Measurements from ENCODE around the gene ST3GAL5. TPM values are rescaled to one million over a fixed set of nuclear protein-coding genes. Genes with fewer than 3 reads are reported as not detected.

The ST3GAL5 gene
- total RNA-seq, 1 experiment from 2014 or later: 3.8 TPM

- intact Hi-C loops (cut with micrococcal nuclease; ENCODE audit: unreplicated experiment): no loop called here
- Mint-ChIP-seq H3K36me3 (ENCODE audit: insufficient read depth, unreplicated experiment) (no peaks in the 10 kb centered on the region), H3K27me3 (ENCODE audit: unreplicated experiment) (peaks cover 42% of the 10 kb centered on the region), H3K4me1 (ENCODE audit: low read depth, unreplicated experiment) (peaks cover 15% of the 10 kb centered on the region), H3K9me3 (ENCODE audit: low read depth, unreplicated experiment) (no peaks in the 10 kb centered on the region), H3K27ac (ENCODE audit: unreplicated experiment) (no peak overlapping the region), H3K4me3 (ENCODE audit: low read depth, unreplicated experiment) (no peak overlapping the region)
- no TSS peak for BruUV-seq (replicated peaks)
- no peak for TF ChIP-seq CTCF (IDR thresholded peaks at IDR 0.05; ENCODE audit: unreplicated experiment)
- CTCF ChIA-PET: interaction anchor here (1.3 to 1.6 kb wide), 2 partner anchors 14 to 17 kb away, joined by 4 read pairs; no protein-coding TSS in a partner anchor
- no peak for DNase-seq
Observed at GRCh38 chr2:85790032-85790431, 98.8 kb downstream of the ST3GAL5 start.

- Mint-ChIP-seq H3K4me1 (ENCODE audit: low read depth, unreplicated experiment) (peaks cover 15% of the 10 kb centered on the region), H3K9me3 (ENCODE audit: low read depth, unreplicated experiment) (no peaks in the 10 kb centered on the region), H3K4me3 (ENCODE audit: low read depth, unreplicated experiment) (no peak overlapping the region), H3K27me3 (ENCODE audit: unreplicated experiment) (peaks cover 42% of the 10 kb centered on the region), H3K27ac (ENCODE audit: unreplicated experiment) (no peak overlapping the region), H3K36me3 (ENCODE audit: insufficient read depth, unreplicated experiment) (no peaks in the 10 kb centered on the region)
- CTCF ChIA-PET: interaction anchor here (0.6 to 1.6 kb wide), 3 partner anchors 10 to 17 kb away, joined by 4 to 5 read pairs (median 4); no protein-coding TSS in a partner anchor
- intact Hi-C loops (cut with micrococcal nuclease; ENCODE audit: unreplicated experiment): no loop called here
- no peak for DNase-seq
- TF ChIP-seq CTCF (IDR thresholded peaks at IDR 0.05; ENCODE audit: unreplicated experiment): no peak
- no TSS peak for BruUV-seq (replicated peaks)
Observed at GRCh38 chr2:85789271-85789670, 99.5 kb downstream of the ST3GAL5 start.

GRCh38 chr2:85788603-85789002 lies 100.2 kb downstream of the ST3GAL5 start:
- H3K4me1 Mint-ChIP-seq (ENCODE audit: low read depth, unreplicated experiment): peaks cover 15% of the 10 kb centered on the region
- TF ChIP-seq CTCF (IDR thresholded peaks at IDR 0.05; ENCODE audit: unreplicated experiment): no peak
- no TSS peak for BruUV-seq (replicated peaks)
- intact Hi-C loops (cut with micrococcal nuclease; ENCODE audit: unreplicated experiment): no loop called here
- H3K9me3 Mint-ChIP-seq (ENCODE audit: low read depth, unreplicated experiment): no peaks in the 10 kb centered on the region
- H3K27ac Mint-ChIP-seq (ENCODE audit: unreplicated experiment): no peak overlapping the region
- H3K4me3 Mint-ChIP-seq (ENCODE audit: low read depth, unreplicated experiment): no peak overlapping the region
- no peaks in the 10 kb centered on the region for H3K36me3 Mint-ChIP-seq (ENCODE audit: insufficient read depth, unreplicated experiment)
- CTCF ChIA-PET: interaction anchor here (1.6 kb wide), 1 partner anchor 13 kb away, joined by 4 read pairs; no protein-coding TSS in a partner anchor
- DNase-seq: no peak
- peaks cover 42% of the 10 kb centered on the region for H3K27me3 Mint-ChIP-seq (ENCODE audit: unreplicated experiment)

- Mint-ChIP-seq H3K27ac (ENCODE audit: unreplicated experiment) (no peak overlapping the region), H3K4me3 (ENCODE audit: low read depth, unreplicated experiment) (no peak overlapping the region), H3K4me1 (ENCODE audit: low read depth, unreplicated experiment) (peaks cover 11% of the 10 kb centered on the region), H3K36me3 (ENCODE audit: insufficient read depth, unreplicated experiment) (no peaks in the 10 kb centered on the region), H3K9me3 (ENCODE audit: low read depth, unreplicated experiment) (no peaks in the 10 kb centered on the region), H3K27me3 (ENCODE audit: unreplicated experiment) (peaks cover 42% of the 10 kb centered on the region)
- no peak for DNase-seq
- CTCF ChIA-PET: no interaction called here
- no TSS peak for BruUV-seq (replicated peaks)
- intact Hi-C loops (cut with micrococcal nuclease; ENCODE audit: unreplicated experiment): no loop called here
- no peak for TF ChIP-seq CTCF (IDR thresholded peaks at IDR 0.05; ENCODE audit: unreplicated experiment)
Observed at GRCh38 chr2:85787981-85788340, 100.8 kb downstream of the ST3GAL5 start.
